Choroid plexus epithelial cell (primary cell): ENCODE data around the gene LRRC15.

Source experiments
- DNase-seq: peaks from one replicate; pipeline ENCODE4 v3.0.0-alpha.2; 2010; ENCODE audit warnings: low read depth
- H3K4me3 ChIP-seq: 2 replicates; pipeline ENCODE4 v1.5.1; 2011; ENCODE audit warnings: low read depth, mild to moderate bottlenecking, control low read depth, low read length, moderate library complexity
- TF ChIP-seq, protein P1 (sequence below): conservative IDR thresholded peaks from 2 replicates; pipeline ENCODE4 v1.5.1; 2011; ENCODE audit warnings: low read depth, mild to moderate bottlenecking, control low read depth, inconsistent platforms, low read length, moderate library complexity

Gene LRRC15

DNA sequence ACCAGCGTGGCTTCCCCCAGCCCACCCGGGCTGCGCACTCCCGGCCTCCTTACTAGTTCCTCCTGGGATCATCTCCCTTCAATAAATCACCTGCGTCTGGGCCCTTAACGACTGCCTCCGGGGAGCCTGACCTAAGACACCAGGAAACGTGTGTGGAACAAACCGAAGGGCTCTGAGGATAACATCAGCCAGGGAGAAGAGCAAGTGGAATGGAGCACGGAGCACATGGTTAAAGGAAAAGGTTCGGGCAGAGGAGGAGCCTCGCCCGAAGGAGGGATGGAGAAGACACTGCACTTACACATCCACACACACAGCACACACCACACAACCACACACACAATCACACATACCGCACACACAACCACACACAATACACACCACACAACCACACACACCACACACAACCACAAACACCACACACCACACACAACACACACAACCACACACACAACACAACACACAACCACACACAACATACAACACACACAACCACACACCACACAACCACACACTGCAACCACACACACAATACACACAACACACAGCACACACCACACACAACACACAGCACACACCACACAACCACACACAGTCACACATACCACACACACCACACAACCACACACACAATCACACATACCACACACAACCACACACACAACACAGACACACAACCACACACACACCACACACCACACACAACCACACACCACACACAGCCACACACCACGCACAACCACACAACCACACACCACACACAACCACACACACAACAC lies 43.2 kb downstream of the LRRC15 start:
- TF ChIP-seq, protein P1, sequence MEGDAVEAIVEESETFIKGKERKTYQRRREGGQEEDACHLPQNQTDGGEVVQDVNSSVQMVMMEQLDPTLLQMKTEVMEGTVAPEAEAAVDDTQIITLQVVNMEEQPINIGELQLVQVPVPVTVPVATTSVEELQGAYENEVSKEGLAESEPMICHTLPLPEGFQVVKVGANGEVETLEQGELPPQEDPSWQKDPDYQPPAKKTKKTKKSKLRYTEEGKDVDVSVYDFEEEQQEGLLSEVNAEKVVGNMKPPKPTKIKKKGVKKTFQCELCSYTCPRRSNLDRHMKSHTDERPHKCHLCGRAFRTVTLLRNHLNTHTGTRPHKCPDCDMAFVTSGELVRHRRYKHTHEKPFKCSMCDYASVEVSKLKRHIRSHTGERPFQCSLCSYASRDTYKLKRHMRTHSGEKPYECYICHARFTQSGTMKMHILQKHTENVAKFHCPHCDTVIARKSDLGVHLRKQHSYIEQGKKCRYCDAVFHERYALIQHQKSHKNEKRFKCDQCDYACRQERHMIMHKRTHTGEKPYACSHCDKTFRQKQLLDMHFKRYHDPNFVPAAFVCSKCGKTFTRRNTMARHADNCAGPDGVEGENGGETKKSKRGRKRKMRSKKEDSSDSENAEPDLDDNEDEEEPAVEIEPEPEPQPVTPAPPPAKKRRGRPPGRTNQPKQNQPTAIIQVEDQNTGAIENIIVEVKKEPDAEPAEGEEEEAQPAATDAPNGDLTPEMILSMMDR: no peak
- H3K4me3 ChIP-seq: no peak overlapping the region
- no peak for DNase-seq

DNA sequence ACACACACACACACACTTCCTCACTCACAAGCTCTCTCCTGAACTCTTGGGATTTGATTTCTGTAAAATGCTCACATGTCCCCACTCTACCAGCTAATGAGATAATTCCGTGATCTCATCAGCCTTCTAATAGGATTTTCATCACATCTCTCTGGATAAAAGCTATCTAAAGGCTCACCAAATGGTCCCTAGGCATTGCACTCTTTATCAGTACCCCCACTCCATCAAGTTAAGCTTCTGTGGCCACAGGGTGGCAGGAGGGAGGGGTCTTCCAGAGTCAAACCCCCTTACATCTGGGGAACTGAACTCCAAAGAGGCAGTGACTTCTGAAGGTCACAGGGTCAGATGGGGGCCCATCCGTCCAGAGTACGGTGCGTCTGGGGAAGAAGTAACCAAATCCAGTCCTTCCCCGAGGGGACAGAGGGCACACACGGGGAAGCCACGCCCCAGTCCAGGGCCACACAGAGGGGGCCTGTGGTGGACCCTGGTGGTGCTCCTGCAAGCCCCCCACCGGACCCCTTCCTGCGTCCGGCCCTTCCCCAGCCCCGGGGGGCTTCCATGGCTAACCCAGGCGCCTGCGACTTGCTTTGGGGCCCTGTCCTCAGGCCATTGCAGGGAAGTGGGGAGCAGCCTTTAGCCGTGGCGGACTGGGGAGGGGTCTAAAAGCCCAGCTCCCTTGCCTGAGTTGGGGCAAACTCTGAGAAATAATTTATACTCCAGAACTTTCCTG lies 44.0 kb downstream of the LRRC15 start:
- H3K4me3 ChIP-seq: no peak overlapping the region
- no peak for DNase-seq
- TF ChIP-seq, protein P1: no peak

DNA sequence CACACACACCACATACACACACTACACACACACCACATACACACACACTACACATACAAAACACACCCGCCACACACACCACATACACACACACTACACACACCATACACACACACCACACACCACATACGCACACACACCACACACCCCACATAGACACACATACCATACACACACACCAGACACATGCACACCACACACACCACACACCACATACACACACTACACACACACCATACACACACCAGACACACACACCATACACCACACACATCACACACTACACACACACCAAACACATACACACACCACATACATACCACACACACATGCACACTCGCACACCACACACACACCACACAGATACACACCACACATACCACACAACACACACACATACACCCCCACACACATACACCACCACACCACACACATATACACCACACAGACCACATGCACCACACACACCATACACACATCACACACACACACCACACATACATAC lies 44.7 kb downstream of the LRRC15 start:
- TF ChIP-seq, protein P1: no peak
- H3K4me3 ChIP-seq: no peak overlapping the region
- no peak for DNase-seq

DNA sequence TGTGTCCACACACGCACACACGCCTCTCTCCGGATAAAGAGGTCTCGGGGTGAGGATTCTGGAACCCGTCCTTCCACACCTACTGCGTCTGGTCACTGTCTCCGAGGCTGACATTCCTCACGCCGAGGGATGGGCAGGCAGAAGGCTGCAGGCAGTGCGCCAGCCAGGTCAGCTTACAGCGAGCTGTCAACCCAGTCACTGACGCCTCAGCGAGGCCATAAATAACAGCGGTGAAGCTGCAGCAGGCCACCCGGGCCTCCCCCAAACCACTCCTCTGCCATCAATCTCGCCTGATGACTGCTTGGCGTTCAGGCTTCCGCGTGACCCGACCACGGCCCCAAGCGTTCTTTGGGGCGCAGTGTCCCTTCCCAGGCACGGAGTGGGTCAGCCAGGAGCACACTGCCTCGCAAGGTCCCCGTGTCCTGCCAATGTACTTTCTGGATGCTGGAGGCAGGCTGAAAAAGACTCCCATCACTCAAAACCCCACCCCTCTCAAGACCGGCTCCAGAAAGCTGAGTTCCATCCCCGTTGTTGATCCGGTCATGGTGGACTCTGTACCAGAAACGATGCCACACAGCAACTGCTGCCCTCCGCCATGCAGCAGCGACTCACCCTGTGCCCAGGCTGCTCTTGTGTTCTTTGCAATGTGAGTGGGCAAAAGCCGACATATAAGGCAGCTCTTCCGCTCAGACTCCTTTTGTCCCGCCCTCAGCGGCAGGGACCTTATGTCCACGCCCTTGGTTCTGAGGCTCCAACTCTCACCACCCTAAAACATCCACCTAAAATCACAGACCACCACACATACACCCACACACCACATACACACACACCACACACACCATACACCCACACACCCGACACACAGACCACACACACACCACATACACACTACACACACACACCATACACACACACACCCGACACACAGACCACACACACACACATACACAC lies 45.5 kb downstream of the LRRC15 start:
- H3K4me3 ChIP-seq: no peak overlapping the region
- TF ChIP-seq, protein P1: no peak
- no peak for DNase-seq

DNA sequence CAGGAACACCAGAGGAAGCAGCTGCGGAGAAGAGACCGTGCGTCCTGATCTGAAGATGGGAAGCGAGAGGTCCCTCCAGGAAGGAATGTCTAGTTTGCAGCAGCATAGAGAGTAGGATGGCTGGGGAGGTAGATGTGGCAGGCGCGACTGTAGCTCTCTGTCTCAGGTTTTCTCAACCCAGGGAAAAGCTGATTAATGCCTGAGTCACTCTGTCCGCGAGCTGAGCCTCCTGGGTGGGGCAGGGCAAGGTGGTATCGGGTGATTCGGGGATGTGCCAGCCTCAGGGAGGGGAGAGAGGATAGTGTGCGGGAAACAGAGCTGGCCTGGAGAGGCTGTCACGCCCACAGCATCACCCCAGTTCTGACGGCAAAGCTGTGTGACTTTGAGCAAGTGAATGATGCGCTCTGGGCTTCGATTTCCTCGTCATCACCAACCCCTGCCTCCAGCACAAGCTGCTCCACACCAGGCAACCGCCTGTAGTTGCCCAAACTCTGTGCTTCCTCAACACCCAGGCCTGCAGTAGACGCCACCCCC lies 46.8 kb downstream of the LRRC15 start:
- H3K4me3 ChIP-seq: no peak overlapping the region
- TF ChIP-seq, protein P1: no peak
- no peak for DNase-seq
